LNCAP (cell line): ENCODE results near the gene OR5B12.

Experiments
- CTCF ChIP-seq: fragments of 450-650 bp; IDR thresholded peaks from 2 replicates; pipeline ENCODE4 v1.5.1; 2017; ENCODE audit warnings: mild to moderate bottlenecking

Gene OR5B12

GRCh38 chr11:58442136-58442535 is at the start of gene OR5B12:
Gene OR5B12, minus strand, starts transcription at chr11:58442236. Its CDS starts 2,085 bp downstream, at chr11:58440151.
- no peak for TF ChIP-seq CTCF

- TF ChIP-seq CTCF, result no peak
These were observed 48.8 kb upstream of the OR5B12 start for GRCh38 chr11:58490827-58491226.

GRCh38 chr11:58487170-58487569 is 45.1 kb upstream of the OR5B12 start:
- TF ChIP-seq CTCF, result no peak

GRCh38 chr11:58485961-58486360 is 43.9 kb upstream of the OR5B12 start:
- no peak for TF ChIP-seq CTCF

GRCh38 chr11:58471892-58472291 is 29.9 kb upstream of the OR5B12 start:
- TF ChIP-seq CTCF, result no peak

- no peak for TF ChIP-seq CTCF
These were observed 24.3 kb upstream of the OR5B12 start for GRCh38 chr11:58466293-58466692.

GRCh38 chr11:58465690-58466089 is 23.7 kb upstream of the OR5B12 start:
- TF ChIP-seq CTCF, result no peak

GRCh38 chr11:58451585-58451984 is 9.5 kb upstream of the OR5B12 start:
- TF ChIP-seq CTCF, result no peak
